Peyer's patch (tissue), 4 donors: Measurements from ENCODE around the gene DUS3L.

Source experiments
- CTCF ChIP-seq, 6 experiments: fragments of 450-650 bp in 4 of 6; fragments of 200-600 bp in 2 of 6; sonication (generic) in 1 of 6; IDR thresholded peaks; one replicate each; pipeline ENCODE4 v1.5.1; 2017 to 2019; ENCODE audit warnings: antibody characterized with exemption in 6 of 6, mild to moderate bottlenecking in 3 of 6, moderate library complexity in 1 of 6
- POLR2A ChIP-seq, 2 donors: fragments of 450-650 bp; IDR thresholded peaks; one replicate each; pipeline ENCODE4 v1.5.1; 2017; ENCODE audit warnings: antibody characterized with exemption in 2 of 2, mild to moderate bottlenecking in 2 of 2, moderate library complexity in 2 of 2

- TF ChIP-seq POLR2A (IDR thresholded peaks at IDR 0.05) (no peak), CTCF (IDR thresholded peaks at IDR 0.05) (no peak)
Observed at GRCh38 chr19:5782945-5783919, 7.7 kb downstream of the DUS3L start.
